CD4-positive, alpha-beta T cell treated with Interleukin-6 at 100 ng/mL for 8 hours (primary cell): ENCODE measurements around the gene FITM1.

ENCODE experiments used
- DNase-seq: peaks from one replicate; pipeline ENCODE4 v3.0.0-alpha.2; 2020; ENCODE audit warnings: mixed read lengths, low spot score

The FITM1 gene

DNA sequence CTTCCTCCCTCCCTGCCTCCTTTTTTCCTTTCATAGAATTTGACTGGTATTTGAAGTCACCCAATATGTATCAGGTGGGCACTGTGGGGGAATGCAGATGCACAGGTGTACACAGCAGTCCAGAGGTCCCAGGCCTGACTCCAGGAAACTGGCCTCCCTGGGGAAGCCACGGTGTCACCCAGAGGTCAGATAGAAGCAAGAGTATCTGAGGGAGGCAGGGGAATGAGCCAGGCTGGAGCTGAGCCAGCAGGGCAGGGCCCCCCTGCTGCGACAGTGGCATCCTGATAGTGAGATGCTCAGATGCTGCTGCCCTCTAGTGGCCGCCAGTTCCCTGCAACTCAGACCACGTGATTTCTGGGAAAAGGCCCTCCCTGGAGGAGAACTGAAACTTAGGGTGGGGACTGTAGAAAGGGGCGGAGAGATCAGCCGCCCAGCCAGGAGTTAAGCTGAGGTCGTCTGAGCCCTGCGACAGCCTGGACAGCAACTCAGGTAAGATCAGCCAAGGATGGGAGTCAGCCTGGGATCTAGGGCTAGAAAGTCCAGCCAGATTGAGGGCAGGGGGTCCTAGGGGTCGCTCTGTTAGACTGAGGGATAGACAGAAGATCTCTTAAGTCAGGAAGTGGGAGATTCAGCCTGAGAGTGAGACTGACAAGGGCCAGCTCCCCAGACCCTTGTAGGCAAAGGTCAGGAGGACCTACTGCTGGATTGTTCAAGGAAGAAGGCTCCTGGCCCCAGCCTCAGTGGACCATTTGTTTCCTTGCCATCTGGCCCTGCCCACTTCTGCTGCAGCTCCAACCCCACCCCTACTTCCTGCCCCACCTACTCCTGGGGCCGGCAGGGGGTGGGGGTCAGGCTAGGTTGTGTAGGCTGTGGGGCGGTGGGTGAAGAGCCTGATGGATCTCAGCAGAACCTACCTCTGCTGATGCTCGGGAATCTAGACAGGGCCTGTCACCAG, 30.7 kb downstream of the FITM1 start, which contains the start of gene IRF9:
TSS of gene IRF9 (plus strand) at position 416 of the 955 bp plus-strand sequence. CDS start 880 bp downstream, outside the sequence.
- DNase-seq = peak; percentile 96

DNA sequence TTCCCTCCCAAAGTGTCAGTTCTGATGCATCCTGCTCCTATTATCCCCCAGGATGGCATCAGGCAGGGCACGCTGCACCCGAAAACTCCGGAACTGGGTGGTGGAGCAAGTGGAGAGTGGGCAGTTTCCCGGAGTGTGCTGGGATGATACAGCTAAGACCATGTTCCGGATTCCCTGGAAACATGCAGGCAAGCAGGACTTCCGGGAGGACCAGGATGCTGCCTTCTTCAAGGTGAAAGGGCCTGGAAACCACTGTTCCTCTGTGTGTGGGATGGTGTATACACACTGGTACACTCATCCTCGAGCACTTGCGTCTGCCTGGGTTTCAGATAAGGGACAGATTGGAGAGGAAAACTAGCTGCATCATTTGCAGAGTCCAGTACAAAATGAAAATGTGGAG, 31.6 kb downstream of the FITM1 start:
- DNase-seq = no peak

DNA sequence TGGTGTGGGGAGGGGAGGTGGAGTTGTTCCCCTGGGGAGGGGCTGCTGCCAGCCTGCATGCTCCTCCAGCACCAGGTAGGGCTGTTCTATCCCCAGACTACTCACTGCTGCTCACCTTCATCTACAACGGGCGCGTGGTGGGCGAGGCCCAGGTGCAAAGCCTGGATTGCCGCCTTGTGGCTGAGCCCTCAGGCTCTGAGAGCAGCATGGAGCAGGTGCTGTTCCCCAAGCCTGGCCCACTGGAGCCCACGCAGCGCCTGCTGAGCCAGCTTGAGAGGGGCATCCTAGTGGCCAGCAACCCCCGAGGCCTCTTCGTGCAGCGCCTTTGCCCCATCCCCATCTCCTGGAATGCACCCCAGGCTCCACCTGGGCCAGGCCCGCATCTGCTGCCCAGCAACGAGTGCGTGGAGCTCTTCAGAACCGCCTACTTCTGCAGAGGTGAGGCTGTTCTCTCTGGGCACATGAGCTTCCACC, 34.1 kb downstream of the FITM1 start:
- no peak for DNase-seq

DNA sequence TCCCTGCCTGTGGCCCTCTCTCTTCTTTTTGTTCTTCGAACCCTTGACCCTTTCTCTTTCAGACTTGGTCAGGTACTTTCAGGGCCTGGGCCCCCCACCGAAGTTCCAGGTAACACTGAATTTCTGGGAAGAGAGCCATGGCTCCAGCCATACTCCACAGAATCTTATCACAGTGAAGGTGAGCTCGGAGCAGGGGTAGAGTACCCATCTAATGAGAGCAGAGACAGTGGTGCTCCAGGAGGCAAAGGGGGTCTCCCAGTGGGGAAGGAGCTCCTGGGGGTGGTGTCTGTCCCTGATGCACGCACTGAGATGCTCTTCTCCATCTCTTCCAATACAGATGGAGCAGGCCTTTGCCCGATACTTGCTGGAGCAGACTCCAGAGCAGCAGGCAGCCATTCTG, 35.3 kb downstream of the FITM1 start:
- no peak for DNase-seq

DNA sequence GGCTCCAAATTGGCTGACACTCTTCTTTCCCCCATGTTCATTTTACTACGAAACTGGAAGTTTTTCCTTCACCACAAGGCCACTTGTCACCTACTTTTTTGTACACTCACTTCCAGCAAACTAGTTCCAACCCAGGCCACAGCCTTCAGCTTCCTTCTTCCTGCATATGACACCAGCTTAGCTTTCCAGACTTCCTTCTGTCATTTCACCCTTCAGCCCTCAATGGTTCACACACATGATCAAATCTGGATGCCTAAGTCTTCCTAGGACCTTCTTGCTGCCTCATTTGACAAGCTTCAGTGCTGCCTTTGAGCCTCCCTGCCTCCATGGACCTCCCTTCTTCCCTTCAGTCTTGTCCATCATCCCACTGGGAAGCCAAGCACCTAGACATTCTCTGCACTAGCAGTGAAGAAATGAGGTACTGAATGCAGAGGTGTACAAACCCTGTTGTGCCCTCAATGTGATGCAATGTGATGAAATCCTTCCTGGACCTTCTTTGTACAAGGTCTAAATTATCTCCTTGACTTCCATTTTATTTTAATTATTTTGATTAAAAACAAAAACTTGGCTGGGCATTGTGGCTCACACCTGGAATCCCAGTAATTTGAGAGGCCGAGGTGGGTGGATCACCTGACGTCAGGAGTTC, 37.1 kb downstream of the FITM1 start:
- no peak for DNase-seq

DNA sequence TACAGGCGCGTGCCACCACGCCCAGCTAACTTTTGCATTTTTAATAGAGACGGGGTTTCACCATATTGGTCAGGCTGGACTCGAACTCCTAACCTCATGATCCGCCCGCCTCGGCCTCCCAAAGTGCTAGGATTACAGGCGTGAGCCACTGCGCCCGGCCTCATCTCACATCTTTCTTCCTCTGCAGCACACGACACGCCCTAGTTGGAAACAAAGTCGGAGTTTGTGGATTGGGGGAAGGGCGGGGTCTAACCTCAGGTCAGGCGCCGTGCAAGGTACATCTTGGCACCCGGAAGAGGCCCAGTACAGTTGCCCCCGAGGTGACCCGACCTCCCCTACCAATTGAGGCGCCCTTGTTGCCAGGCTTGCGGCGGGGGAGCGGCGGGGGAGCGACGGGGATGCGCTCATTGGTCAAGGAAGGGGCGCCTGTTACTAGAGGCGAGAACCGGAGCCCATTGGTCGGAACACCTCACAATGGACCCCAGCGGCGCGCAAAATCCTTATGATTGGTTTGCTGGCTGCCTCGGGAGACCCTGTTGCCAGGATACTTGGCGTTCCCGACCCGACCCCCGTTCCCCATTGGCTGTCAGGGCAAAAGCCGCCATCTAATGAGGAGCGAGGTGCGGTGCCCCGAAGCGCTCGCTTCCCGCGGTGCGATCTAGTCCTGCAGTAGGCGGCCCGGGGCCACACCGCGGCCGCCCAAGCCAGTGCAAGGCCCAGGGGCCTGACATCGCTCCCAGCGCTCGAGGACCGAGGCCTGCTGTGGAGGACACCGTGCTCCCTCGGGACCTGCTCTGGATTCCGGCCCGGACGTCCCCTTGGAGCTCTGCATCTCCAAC, 41.2 kb downstream of the FITM1 start, which contains the start of gene REC8:
TSS of gene REC8 (plus strand) at position 659 of the 839 bp plus-strand sequence. CDS start 473 bp downstream, outside the sequence.
- DNase-seq = peak; percentile 73

DNA sequence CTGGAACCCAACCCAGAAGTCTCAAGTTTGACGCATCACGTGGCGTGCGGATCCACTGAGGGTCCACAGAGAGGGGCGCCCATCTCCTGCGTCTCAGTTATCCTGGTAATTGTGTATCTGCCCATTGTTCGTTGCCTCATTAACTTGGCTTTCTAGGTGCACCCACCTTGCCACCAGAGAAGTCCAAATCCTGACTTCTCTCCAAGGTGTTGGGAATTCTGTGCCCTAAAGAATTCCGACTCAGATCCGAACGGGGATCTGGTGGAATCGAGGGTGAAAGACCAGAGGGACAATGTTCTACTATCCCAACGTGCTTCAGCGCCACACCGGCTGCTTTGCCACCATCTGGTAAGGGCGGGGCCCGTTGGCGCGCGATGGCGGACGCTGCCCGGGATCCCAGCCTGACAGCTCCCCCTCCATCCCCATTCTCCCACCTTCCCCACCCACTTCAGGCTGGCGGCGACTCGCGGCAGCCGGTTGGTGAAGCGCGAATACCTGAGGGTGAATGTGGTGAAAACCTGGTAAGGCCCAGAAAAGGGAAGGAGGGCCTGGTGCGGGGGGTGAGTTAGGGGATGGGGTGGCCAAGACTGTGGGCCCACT, 41.9 kb downstream of the FITM1 start:
- no peak for DNase-seq

DNA sequence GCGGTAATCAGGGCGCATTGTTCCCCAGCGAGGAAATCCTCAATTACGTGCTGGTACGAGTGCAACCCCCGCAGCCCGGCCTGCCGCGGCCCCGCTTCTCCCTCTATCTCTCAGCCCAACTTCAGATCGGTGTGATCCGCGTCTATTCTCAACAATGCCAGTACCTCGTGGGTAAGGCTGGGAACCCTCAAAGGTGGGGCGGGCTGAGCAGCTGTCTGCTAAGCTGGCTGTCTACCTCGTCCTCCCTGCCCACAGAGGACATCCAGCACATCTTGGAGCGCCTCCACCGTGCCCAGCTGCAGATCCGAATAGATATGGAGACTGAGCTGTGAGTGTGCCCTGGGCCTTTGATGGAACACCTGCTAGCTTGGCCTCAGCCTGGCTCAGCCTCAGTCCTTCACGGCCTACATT, 42.4 kb downstream of the FITM1 start:
- DNase-seq = no peak

DNA sequence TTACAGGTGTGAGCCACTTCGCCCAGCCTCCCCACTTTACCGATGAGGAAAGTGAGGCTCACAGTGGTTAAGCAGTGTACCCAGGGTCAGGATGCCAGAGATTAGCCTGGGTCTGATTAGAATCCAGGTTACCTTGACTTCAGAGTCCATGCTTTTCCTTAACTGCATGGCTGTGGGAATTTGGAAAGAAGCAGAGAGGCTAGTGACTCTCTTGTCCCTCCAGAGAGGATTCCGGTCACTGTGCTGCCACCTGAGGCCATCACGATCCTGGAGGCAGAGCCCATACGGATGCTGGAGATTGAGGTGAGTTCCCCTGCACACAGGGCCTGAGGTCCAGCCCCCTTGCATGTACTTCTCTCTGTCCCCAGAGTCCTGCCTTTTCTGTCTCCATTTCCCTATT, 46.1 kb downstream of the FITM1 start:
- DNase-seq = no peak

DNA sequence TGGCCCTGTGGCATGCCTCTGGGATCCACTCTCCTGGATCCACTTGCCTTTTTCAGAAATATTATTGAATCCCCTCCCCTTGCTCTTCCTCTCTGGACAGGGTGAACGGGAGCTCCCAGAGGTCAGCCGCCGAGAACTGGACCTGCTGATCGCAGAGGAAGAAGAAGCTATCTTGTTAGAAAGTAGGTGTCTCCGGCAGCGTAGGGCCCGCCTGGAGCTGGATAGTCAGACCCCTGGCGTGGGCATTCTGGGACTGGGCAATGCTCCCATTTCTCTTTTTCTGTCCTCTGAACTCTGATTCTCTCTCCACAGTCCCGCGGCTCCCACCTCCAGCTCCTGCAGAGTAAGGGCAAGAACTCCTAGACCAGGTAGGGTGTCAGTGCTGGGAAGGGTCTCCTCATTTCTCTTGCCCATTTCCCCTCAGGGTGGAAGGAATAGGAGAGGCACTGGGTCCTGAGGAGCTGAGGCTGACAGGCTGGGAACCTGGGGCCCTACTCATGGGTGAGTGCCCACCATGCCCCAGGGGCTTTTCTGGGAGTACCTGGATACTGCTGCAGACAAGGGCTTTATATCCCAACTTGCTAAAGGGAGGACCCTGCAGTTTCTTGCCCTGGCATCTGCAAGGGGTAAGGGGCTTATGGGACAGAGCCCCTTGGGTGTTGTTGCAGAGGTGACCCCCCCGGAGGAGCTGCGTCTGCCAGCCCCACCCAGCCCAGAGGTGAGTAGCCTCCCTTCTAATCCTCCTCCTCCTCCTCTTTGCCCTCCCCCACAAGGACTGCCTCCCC, 46.8 kb downstream of the FITM1 start:
- DNase-seq = no peak

DNA sequence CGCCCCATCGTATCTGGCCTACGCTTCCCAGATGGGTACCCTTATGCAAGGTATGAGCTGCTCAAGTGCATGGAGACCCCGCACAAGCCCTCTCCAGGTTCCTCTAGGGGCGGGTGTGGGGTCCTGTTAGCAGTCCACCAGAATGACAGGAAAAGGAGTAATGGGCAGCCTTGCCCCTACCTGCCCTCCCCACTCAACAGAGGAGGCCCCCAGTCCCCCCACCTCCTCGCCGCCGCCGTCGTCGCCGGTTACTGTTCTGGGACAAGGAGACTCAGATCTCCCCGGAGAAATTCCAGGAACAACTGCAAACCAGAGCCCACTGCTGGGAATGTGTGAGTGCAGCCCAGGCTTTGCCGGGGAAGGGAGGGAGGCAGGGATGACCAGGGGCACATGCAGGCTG, 47.4 kb downstream of the FITM1 start:
- no peak for DNase-seq

DNA sequence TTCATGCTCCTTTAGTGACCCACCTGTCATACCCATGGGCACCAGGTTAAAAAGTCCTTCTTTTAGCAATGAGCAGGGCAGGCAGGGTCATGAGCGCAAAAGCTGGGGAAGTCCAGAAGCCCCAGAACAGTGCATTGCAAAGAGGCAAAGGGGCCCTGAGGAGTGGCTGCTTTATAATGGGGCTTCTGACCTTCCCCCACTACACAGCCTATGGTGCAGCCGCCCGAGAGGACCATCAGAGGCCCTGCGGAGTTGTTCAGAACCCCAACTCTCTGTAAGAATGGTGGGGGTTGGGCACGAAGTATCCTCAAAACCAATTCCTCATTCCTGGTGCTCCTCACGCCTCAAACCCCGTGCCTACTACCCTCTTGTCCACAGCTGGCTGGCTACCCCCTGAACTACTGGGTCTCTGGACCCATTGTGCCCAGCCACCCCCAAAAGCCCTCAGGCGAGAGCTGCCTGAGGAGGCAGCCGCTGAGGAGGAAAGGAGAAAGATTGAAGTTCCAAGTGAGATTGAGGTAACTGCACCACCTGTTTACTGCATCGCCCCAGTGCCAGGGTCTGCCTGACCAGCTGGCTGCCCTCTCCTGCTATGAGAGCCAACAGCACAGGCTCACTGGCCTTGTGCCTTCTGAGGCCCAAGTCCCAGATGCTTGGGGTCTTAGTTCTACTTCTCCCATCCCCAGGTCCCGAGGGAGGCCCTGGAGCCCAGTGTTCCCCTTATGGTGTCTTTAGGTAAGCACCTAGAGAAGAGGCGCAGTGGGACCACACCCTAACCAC, 48.1 kb downstream of the FITM1 start:
- DNase-seq = no peak

DNA sequence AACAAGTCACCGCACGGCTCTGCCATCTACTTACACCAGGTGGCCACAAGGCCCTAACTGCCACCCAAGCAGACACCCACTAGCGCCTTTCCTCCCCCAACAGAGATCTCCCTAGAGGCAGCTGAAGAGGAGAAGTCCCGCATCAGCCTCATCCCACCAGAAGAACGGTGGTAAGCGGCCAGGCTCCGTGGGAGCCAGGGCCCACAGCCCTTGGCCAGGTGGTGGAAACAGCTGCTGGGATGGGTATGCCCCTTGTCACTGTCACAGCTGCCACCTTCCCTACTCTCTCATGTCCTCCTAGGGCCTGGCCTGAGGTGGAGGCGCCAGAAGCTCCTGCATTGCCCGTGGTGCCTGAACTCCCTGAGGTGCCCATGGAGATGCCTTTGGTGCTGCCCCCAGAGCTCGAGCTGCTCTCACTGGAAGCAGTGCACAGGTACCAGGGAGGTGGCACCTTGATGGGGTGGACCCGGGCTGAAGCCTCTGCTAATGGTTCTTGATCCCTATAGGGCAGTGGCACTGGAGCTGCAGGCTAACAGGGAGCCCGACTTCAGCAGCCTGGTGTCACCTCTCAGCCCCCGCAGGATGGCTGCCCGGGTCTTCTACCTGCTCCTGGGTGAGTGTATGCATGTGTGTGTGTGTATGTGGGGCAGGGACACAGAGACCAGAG, 49.0 kb downstream of the FITM1 start:
- DNase-seq = no peak

DNA sequence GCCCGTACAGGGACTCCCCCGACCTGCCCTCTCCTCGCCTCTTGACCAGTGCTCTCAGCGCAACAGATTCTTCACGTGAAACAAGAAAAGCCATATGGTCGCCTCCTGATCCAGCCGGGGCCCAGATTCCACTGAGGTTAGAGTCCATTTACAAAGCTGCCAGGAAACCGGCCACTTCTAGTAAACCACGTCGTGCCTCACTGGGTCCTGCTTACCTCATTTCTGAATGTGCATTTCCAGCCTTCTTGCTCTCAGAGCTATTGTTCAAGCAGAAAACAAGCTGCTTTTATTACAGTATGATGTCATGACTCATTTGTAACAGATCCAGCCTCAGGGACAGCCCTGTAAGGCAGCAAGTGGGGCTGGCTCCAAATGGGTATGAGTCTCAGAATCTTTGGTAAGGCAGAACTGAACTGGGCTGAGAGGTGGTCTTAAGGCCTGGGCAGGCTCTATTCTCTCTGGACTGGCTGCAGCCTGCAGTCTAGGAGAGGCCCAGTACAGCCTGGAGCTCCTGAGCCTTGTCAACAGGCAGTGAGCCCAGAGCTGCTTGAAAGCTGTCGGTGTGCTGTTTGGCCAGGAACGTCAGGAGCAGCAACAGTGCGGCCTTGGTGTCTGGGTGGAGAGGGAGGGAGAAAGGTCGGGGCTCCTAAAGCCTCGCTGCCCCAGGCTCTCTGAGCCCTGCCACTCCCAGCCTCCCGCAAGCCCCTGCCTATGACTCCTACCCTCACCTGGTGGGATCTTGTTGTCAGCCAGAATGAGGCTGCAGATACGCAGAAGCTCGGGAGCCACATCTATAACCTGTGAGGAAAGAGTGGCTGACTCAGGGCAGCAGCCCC, 49.7 kb downstream of the FITM1 start:
- DNase-seq = no peak

DNA sequence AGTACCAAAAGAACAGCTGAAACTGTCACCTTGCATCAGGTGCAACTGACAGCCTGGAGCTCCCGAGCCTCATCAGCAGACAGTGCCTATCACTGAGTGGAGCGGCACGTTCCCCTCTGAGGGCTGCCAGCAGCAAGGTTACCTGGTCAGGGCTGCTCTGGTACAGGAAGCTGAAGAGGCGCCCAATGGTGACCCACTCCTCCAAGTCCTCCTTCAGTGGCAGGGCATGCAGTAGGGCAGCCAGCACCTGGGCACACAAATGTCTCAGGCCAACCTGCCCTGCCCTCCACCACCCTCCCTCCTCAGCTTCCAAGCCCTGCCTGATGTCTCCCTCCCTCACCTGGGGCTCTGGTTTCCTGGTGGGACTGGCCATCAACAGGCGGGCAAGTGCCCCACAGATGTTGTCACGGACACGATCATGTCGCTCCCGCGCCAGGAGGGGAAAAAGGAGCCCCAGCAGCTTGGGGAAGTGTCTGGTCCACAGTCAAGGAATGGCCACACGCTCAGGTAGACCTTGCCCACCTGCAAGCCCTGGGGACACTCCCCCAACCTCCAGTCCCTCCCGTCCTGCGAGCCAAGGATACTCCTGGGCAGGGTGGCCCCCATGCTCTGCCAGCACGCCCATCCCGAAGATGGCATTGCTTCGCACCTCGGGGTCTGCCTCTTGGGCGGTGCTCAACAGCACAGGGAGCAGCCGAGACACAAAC, 51.1 kb downstream of the FITM1 start:
- DNase-seq = no peak
